K562 (cell line): ENCODE results near the gene VPS13D. TPM values are rescaled to one million over a fixed set of nuclear protein-coding genes. Genes with fewer than 3 reads are reported as not detected.
A peak's percentile ranks its signal among the peaks of the same experiment; 100 is the strongest.

ENCODE experiments used
- ATF7 ChIP-seq: fragments of 450-650 bp; IDR thresholded peaks from 2 replicates; pipeline ENCODE4 v1.7.1; 2014; ENCODE audit warnings: mild to moderate bottlenecking, moderate library complexity
- BCOR ChIP-seq: fragments of 450-650 bp; IDR thresholded peaks from 2 replicates; pipeline ENCODE4 v1.6.1; 2016
- CBFA2T3 ChIP-seq: fragments of 450-650 bp; IDR thresholded peaks from 2 replicates; pipeline ENCODE4 v1.6.1; 2017
- EP400 ChIP-seq: fragments of 450-650 bp; IDR thresholded peaks from 2 replicates; pipeline ENCODE4 v1.6.1; 2017; ENCODE audit warnings: antibody characterized with exemption, mild to moderate bottlenecking, moderate library complexity
- ESRRA ChIP-seq: fragments of 450-650 bp; IDR thresholded peaks from 2 replicates; pipeline ENCODE4 v1.6.1; 2014; ENCODE audit warnings: low read depth, mild to moderate bottlenecking, moderate library complexity, borderline replicate concordance
- HCFC1 ChIP-seq: IDR thresholded peaks from 2 replicates; pipeline ENCODE4 v1.6.1; 2012; ENCODE audit warnings: low read depth, low read length, improper control_type of control experiment
- HDAC2 ChIP-seq: fragments of 450-650 bp; IDR thresholded peaks from 2 replicates; pipeline ENCODE4 v1.6.1; 2016; ENCODE audit warnings: mild to moderate bottlenecking
- KLF16 ChIP-seq: IDR thresholded peaks from 2 replicates; pipeline ENCODE4 v1.6.1; 2016; ENCODE audit warnings: antibody characterized with exemption
- MTA2 ChIP-seq: fragments of 450-650 bp; IDR thresholded peaks from 2 replicates; pipeline ENCODE4 v1.6.1; 2016; ENCODE audit warnings: low read depth
- TEAD1 ChIP-seq, 2 experiments: fragments of 450-650 bp in 1 of 2; sonication (generic) in 1 of 2; formaldehyde crosslinking; IDR thresholded peaks; 2 replicates each; pipeline versions ENCODE4 v1.4.0 to v1.8.0; 2020 to 2022; ENCODE audit warnings: mild to moderate bottlenecking in 2 of 2, missing genetic modification reagents in 1 of 2
- TFAP4 ChIP-seq: sonication (generic); formaldehyde crosslinking; IDR thresholded peaks from 2 replicates; pipeline ENCODE4 v1.8.0; 2022; ENCODE audit warnings: missing genetic modification reagents, mild to moderate bottlenecking, moderate library complexity, borderline replicate concordance
- ZNF347 ChIP-seq: fragments of 450-650 bp; formaldehyde crosslinking; IDR thresholded peaks from 2 replicates; pipeline ENCODE4 v1.4.0; 2020; ENCODE audit warnings: low read depth, mild to moderate bottlenecking, moderate library complexity
- ZNF384 ChIP-seq: IDR thresholded peaks from 2 replicates; pipeline ENCODE4 v1.6.1; 2012; ENCODE audit warnings: low read depth, low read length, improper control_type of control experiment
- polyA plus RNA-seq, 8 experiments: library from polyadenylated mRNA; depleted of rRNA in 4 of 8; stranded (reverse) in 5 of 8; unstranded in 3 of 8; fragments of >200 nt; fragmentation: Nextera tagmentation in 2 of 8; fragmentation: Illumina TruSeq in 1 of 8; extraction: Ambion mirVana in 2 of 8; extraction: Trizol in 1 of 8; gene quantifications; 2 replicates each; pipeline versions ENCODE4 v1.2.1 to v1.2.3, GENCODE V29; 2011 to 2014; ENCODE audit warnings: inconsistent platforms in 1 of 8, missing spikeins in 1 of 8
- total RNA-seq, 7 experiments: library from RNA; depleted of rRNA in 6 of 7; stranded (reverse); fragments of >200 nt in 6 of 7; fragmentation: Illumina TruSeq in 2 of 7; extraction: Trizol in 2 of 7; gene quantifications; 2 replicates each; pipeline versions ENCODE4 v1.2.1 to v1.2.3, GENCODE V29; 2011 to 2021; ENCODE audit warnings: low replicate concordance in 1 of 7
- TF ChIP-seq, protein P1 (sequence below): fragments of 450-650 bp; IDR thresholded peaks from 2 replicates; pipeline ENCODE4 v1.6.1; 2016; ENCODE audit warnings: mild to moderate bottlenecking, moderate library complexity

Gene VPS13D
- total and polyA plus RNA-seq, 9 of the 15 experiments (the other 6 are each of a cell fraction or from before 2014, with no cell fraction given): 6.1 to 51.5 (median 38.5) TPM

- TF ChIP-seq, protein P1, sequence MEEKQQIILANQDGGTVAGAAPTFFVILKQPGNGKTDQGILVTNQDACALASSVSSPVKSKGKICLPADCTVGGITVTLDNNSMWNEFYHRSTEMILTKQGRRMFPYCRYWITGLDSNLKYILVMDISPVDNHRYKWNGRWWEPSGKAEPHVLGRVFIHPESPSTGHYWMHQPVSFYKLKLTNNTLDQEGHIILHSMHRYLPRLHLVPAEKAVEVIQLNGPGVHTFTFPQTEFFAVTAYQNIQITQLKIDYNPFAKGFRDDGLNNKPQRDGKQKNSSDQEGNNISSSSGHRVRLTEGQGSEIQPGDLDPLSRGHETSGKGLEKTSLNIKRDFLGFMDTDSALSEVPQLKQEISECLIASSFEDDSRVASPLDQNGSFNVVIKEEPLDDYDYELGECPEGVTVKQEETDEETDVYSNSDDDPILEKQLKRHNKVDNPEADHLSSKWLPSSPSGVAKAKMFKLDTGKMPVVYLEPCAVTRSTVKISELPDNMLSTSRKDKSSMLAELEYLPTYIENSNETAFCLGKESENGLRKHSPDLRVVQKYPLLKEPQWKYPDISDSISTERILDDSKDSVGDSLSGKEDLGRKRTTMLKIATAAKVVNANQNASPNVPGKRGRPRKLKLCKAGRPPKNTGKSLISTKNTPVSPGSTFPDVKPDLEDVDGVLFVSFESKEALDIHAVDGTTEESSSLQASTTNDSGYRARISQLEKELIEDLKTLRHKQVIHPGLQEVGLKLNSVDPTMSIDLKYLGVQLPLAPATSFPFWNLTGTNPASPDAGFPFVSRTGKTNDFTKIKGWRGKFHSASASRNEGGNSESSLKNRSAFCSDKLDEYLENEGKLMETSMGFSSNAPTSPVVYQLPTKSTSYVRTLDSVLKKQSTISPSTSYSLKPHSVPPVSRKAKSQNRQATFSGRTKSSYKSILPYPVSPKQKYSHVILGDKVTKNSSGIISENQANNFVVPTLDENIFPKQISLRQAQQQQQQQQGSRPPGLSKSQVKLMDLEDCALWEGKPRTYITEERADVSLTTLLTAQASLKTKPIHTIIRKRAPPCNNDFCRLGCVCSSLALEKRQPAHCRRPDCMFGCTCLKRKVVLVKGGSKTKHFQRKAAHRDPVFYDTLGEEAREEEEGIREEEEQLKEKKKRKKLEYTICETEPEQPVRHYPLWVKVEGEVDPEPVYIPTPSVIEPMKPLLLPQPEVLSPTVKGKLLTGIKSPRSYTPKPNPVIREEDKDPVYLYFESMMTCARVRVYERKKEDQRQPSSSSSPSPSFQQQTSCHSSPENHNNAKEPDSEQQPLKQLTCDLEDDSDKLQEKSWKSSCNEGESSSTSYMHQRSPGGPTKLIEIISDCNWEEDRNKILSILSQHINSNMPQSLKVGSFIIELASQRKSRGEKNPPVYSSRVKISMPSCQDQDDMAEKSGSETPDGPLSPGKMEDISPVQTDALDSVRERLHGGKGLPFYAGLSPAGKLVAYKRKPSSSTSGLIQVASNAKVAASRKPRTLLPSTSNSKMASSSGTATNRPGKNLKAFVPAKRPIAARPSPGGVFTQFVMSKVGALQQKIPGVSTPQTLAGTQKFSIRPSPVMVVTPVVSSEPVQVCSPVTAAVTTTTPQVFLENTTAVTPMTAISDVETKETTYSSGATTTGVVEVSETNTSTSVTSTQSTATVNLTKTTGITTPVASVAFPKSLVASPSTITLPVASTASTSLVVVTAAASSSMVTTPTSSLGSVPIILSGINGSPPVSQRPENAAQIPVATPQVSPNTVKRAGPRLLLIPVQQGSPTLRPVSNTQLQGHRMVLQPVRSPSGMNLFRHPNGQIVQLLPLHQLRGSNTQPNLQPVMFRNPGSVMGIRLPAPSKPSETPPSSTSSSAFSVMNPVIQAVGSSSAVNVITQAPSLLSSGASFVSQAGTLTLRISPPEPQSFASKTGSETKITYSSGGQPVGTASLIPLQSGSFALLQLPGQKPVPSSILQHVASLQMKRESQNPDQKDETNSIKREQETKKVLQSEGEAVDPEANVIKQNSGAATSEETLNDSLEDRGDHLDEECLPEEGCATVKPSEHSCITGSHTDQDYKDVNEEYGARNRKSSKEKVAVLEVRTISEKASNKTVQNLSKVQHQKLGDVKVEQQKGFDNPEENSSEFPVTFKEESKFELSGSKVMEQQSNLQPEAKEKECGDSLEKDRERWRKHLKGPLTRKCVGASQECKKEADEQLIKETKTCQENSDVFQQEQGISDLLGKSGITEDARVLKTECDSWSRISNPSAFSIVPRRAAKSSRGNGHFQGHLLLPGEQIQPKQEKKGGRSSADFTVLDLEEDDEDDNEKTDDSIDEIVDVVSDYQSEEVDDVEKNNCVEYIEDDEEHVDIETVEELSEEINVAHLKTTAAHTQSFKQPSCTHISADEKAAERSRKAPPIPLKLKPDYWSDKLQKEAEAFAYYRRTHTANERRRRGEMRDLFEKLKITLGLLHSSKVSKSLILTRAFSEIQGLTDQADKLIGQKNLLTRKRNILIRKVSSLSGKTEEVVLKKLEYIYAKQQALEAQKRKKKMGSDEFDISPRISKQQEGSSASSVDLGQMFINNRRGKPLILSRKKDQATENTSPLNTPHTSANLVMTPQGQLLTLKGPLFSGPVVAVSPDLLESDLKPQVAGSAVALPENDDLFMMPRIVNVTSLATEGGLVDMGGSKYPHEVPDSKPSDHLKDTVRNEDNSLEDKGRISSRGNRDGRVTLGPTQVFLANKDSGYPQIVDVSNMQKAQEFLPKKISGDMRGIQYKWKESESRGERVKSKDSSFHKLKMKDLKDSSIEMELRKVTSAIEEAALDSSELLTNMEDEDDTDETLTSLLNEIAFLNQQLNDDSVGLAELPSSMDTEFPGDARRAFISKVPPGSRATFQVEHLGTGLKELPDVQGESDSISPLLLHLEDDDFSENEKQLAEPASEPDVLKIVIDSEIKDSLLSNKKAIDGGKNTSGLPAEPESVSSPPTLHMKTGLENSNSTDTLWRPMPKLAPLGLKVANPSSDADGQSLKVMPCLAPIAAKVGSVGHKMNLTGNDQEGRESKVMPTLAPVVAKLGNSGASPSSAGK: peak; percentile 86
- TF ChIP-seq EP400: peak; percentile 50; the same call in 1 of the 2 replicates
- TF ChIP-seq TEAD1 (CRISPR knock-in tag; IDR thresholded peaks at IDR 0.05): no peak
- TF ChIP-seq ZNF347: no peak
- 0 out of 2 replicates have a peak, but pooled peaks have one; percentile 20 for TF ChIP-seq ATF7
- peak; percentile 79; the same call in 1 of the 2 replicates for TF ChIP-seq BCOR
- TF ChIP-seq KLF16: peak; percentile 63; the same call in 1 of the 2 replicates
- TF ChIP-seq HDAC2: peak; percentile 26; the same call in 1 of the 2 replicates
- 0 out of 2 replicates have a peak, but pooled peaks have one; percentile 29 for TF ChIP-seq MTA2
- TF ChIP-seq ZNF384: peak; percentile 89
- TF ChIP-seq HCFC1: no peak
- TF ChIP-seq TFAP4: peak; percentile 33; the same call in 1 of the 2 replicates
- TF ChIP-seq CBFA2T3: peak; percentile 80
- TF ChIP-seq ESRRA: peak; percentile 29; the same call in 1 of the 2 replicates
These were observed 26.4 kb upstream of the VPS13D start (continued) for GRCh38 chr1:12203216-12204007.
